Natural killer cell (primary cell): Measurements from ENCODE around the gene CAPN13. TPM values are rescaled to one million over a fixed set of nuclear protein-coding genes. Genes with fewer than 3 reads are reported as not detected.

Source experiments
- ATAC-seq, 3 donors: fragments of 150-1000 bp in 2 of 3; fragments of 200-7000 bp in 1 of 3; cut with Tn5 transposase; 1 replicate in 1 of 3; 2 replicates in 2 of 3; pipeline ENCODE4 v1.10.0; 2021; ENCODE audit warnings: mild to moderate bottlenecking in 2 of 3, moderate library complexity in 2 of 3
- DNase-seq, 2 donors: peaks; one replicate each; pipeline versions ENCODE4 v3.0.0 to v3.0.0-alpha.2; 2013 to 2021; ENCODE audit warnings: mixed read lengths in 1 of 2
- H3K27ac ChIP-seq: one replicate; pipeline ENCODE4 v1.5.1; 2013; ENCODE audit warnings: mild to moderate bottlenecking, low read length
- H3K27me3 ChIP-seq: one replicate; pipeline ENCODE4 v1.6.1; 2013; ENCODE audit warnings: low read length; ENCODE audit not compliant: control insufficient read depth, insufficient read depth
- H3K36me3 ChIP-seq: one replicate; pipeline ENCODE4 v1.6.1; 2013; ENCODE audit warnings: low read length; ENCODE audit not compliant: control insufficient read depth, insufficient read depth
- H3K4me1 ChIP-seq: one replicate; pipeline ENCODE4 v1.6.1; 2013; ENCODE audit warnings: low read length; ENCODE audit not compliant: control insufficient read depth, insufficient read depth
- H3K4me3 ChIP-seq: one replicate; pipeline ENCODE4 v1.5.1; 2013; ENCODE audit warnings: low read length
- H3K9me3 ChIP-seq: one replicate; pipeline ENCODE4 v1.6.1; 2013; ENCODE audit warnings: low read length; ENCODE audit not compliant: control insufficient read depth, insufficient read depth
- H3K27ac Mint-ChIP-seq, 2 donors: one replicate each; pipeline ENCODE4 v1.8.0; 2022; ENCODE audit warnings: mild to moderate bottlenecking in 2 of 2, mixed read lengths in 2 of 2, moderate library complexity in 1 of 2
- H3K27me3 Mint-ChIP-seq, 2 donors: one replicate each; pipeline ENCODE4 v1.8.0; 2022; ENCODE audit warnings: low read depth in 2 of 2, mixed read lengths in 2 of 2
- H3K36me3 Mint-ChIP-seq: one replicate; pipeline ENCODE4 v1.8.0; 2022; ENCODE audit warnings: mixed read lengths
- H3K4me1 Mint-ChIP-seq, 2 donors: one replicate each; pipeline ENCODE4 v1.8.0; 2022; ENCODE audit warnings: mixed read lengths in 2 of 2
- H3K4me3 Mint-ChIP-seq: one replicate; pipeline ENCODE4 v1.8.0; 2022; ENCODE audit warnings: mild to moderate bottlenecking, moderate library complexity, mixed read lengths
- H3K9me3 Mint-ChIP-seq, 2 donors: one replicate each; pipeline ENCODE4 v1.8.0; 2022; ENCODE audit warnings: mixed read lengths in 2 of 2
- WGBS: methylation state at CpG from one replicate; pipeline ENCODE4 v1.1.7; 2013; ENCODE audit warnings: missing lambda C conversion rate; ENCODE audit not compliant: insufficient coverage; 5-methylcytosine and 5-hydroxymethylcytosine counted together
- intact Hi-C: fragments of 100-400 bp; cut with micrococcal nuclease; formaldehyde crosslinking; loops from one replicate; pipeline ENCODE4 v1.14.2; 2022
- total RNA-seq, 4 donors: library from RNA; stranded (reverse); fragments of 120-200 nt in 1 of 4; gene quantifications; one replicate each; pipeline versions ENCODE4 v1.2.3 to v1.2.4, GENCODE V29; 2013 to 2022
- TF ChIP-seq, protein P1 (sequence below): fragments of 200-600 bp; IDR thresholded peaks from one replicate; pipeline ENCODE4 v1.8.0; 2022; ENCODE audit warnings: antibody characterized with exemption

Gene CAPN13
- total RNA-seq, 3 donors from 2014 or later (not counting 1 experiment from before 2014, with no cell fraction given): not detected

DNA sequence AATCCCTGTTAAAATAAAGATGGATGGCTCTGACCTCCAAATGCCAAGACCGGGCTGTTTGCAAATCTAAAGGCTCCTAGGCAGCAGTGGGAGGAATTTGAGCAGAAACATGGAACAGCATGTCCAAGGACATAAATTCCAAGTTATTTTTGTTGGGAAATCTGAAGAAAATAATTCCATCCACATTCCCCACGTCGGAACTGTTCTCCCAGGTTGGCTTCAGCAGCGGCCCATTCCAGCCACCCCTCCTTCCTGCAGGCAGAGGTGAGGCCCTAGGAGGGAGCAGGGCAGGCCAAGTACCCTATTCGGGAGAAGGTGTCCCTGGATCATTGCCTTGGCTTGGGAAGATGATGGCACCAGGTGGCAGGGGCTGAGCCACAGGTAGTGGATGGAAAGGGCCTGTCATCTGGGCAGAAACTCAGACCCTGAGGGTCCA is 117.1 kb downstream of the CAPN13 start:
- no peak overlapping the region for H3K4me3 Mint-ChIP-seq
- ATAC-seq (no peak), DNase-seq (no peak)
- H3K4me1 Mint-ChIP-seq: peaks cover 0 to 8% of the 10 kb centered on the region in 2 donors
- H3K27me3 ChIP-seq: no peaks in the 10 kb centered on the region
- H3K9me3 Mint-ChIP-seq: no peaks in the 10 kb centered on the region
- no peaks in the 10 kb centered on the region for H3K4me1 ChIP-seq
- H3K27me3 Mint-ChIP-seq: peaks cover 3 to 5% of the 10 kb centered on the region in 2 donors
- H3K27ac Mint-ChIP-seq: no peak overlapping the region
- H3K36me3 ChIP-seq: no peaks in the 10 kb centered on the region
- H3K4me3 ChIP-seq: no peak overlapping the region
- no peak overlapping the region for H3K27ac ChIP-seq
- TF ChIP-seq, protein P1, sequence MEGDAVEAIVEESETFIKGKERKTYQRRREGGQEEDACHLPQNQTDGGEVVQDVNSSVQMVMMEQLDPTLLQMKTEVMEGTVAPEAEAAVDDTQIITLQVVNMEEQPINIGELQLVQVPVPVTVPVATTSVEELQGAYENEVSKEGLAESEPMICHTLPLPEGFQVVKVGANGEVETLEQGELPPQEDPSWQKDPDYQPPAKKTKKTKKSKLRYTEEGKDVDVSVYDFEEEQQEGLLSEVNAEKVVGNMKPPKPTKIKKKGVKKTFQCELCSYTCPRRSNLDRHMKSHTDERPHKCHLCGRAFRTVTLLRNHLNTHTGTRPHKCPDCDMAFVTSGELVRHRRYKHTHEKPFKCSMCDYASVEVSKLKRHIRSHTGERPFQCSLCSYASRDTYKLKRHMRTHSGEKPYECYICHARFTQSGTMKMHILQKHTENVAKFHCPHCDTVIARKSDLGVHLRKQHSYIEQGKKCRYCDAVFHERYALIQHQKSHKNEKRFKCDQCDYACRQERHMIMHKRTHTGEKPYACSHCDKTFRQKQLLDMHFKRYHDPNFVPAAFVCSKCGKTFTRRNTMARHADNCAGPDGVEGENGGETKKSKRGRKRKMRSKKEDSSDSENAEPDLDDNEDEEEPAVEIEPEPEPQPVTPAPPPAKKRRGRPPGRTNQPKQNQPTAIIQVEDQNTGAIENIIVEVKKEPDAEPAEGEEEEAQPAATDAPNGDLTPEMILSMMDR: no peak
- intact Hi-C loops: no loop called here
- H3K36me3 Mint-ChIP-seq: no peaks in the 10 kb centered on the region
- no peaks in the 10 kb centered on the region for H3K9me3 ChIP-seq
- WGBS: 90% methylated on average over 5 of the region's 5 CpGs

DNA sequence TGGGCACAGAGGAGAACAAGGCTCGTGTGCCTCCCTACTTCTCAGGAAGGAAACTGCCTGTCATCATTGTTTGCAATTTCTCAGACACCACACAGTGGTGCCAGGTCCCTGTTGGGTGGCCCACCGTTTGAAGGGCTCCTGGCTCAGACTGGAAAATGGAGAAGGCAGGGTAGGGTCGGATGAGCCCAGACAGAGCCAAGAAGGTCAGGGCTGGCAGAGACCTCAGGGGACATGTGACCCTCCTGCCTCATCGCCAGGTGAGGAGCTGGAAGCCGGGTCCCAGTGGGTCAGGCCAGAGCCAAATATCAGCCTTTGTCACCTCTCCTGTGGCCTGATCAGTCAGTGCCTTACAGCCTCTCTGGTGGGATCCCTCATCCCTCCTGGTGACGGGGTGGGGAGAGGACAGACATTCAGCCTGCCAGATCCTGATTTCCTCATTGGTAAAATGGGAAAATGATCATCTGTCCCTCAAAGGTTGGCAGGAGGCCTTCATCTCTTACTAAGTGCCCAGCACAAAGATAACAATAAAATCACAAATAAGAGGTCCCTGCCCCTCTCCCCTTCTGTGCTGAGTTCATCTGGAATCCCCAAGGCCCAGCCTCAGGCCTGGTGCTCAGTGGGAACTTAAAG is 117.6 kb downstream of the CAPN13 start:
- DNase-seq: no peak
- TF ChIP-seq, protein P1: no peak
- Histone ChIP-seq H3K4me3 (no peak overlapping the region), H3K27me3 (no peaks in the 10 kb centered on the region), H3K4me1 (no peaks in the 10 kb centered on the region), H3K9me3 (no peaks in the 10 kb centered on the region), H3K27ac (no peak overlapping the region), H3K36me3 (no peaks in the 10 kb centered on the region)
- peaks cover 0 to 8% of the 10 kb centered on the region in 2 donors for H3K4me1 Mint-ChIP-seq
- intact Hi-C loops: no loop called here
- no peaks in the 10 kb centered on the region for H3K36me3 Mint-ChIP-seq
- ATAC-seq: no peak
- H3K27me3 Mint-ChIP-seq: no peaks in the 10 kb centered on the region
- no peak overlapping the region for H3K4me3 Mint-ChIP-seq
- no peaks in the 10 kb centered on the region for H3K9me3 Mint-ChIP-seq
- WGBS: 72% methylated on average over 6 of the region's 6 CpGs
- H3K27ac Mint-ChIP-seq: no peak overlapping the region

DNA sequence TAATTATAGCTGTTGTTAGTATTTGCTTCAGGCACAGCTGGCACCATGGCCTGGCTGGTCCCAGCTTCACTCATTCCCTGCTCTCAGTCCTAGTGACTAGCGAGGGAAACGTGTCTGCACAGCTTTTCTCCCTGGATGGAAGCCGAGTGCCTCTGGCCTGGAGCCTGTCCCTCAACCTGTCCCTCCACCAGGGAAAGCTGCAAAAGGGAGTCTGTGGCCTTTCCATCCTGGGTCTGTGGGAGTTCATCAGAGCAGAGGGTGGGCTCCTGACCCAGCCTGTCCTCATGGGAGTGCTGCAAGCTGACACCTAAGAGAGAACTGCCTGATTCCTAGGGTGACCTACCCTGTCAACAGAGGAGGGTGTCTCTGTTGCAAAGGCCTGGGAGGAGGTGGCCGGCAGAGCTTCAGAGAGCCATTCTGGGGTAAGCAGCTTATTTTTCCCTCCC is 118.3 kb downstream of the CAPN13 start:
- TF ChIP-seq, protein P1: no peak
- H3K4me1 Mint-ChIP-seq: peaks cover 0 to 8% of the 10 kb centered on the region in 2 donors
- Histone ChIP-seq H3K9me3 (no peaks in the 10 kb centered on the region), H3K27ac (no peak overlapping the region), H3K4me3 (no peak overlapping the region), H3K4me1 (no peaks in the 10 kb centered on the region), H3K36me3 (no peaks in the 10 kb centered on the region), H3K27me3 (no peaks in the 10 kb centered on the region)
- no peak overlapping the region for H3K4me3 Mint-ChIP-seq
- intact Hi-C loops: no loop called here
- H3K36me3 Mint-ChIP-seq: no peaks in the 10 kb centered on the region
- no peaks in the 10 kb centered on the region for H3K9me3 Mint-ChIP-seq
- 90% methylated on average over 4 of the region's 4 CpGs for WGBS
- H3K27me3 Mint-ChIP-seq: no peaks in the 10 kb centered on the region
- no peak overlapping the region for H3K27ac Mint-ChIP-seq
- DNase-seq: no peak
- no peak for ATAC-seq

DNA sequence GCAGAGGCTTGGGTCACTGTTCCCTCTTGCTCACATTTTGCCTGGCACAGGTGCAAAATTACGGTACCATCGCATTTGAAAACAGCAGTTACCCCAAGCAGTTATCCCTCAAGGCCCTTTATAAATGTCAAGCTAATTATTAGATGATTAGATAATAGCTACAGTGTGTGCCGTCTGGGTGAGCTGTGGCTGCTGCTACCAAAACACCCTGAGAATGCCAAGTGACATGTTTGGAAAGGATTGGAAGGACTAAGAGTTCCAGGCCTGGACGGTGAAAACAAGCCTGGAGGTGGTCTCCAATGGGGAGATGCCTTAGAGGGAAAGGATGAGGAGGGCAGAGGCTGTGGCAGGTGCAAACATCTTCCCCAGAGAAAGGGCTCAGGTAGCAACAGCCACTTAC is 120.6 kb downstream of the CAPN13 start:
- no peaks in the 10 kb centered on the region for H3K36me3 ChIP-seq
- H3K4me3 ChIP-seq: no peak overlapping the region
- ATAC-seq (no peak), DNase-seq (no peak)
- no peaks in the 10 kb centered on the region for H3K4me1 ChIP-seq
- no peaks in the 10 kb centered on the region for H3K9me3 ChIP-seq
- no peaks in the 10 kb centered on the region for H3K9me3 Mint-ChIP-seq
- intact Hi-C loops: no loop called here
- no peaks in the 10 kb centered on the region for H3K27me3 ChIP-seq
- H3K4me3 Mint-ChIP-seq: no peak overlapping the region
- no peak overlapping the region for H3K27ac ChIP-seq
- H3K27me3 Mint-ChIP-seq: peaks cover 0 to 3% of the 10 kb centered on the region in 2 donors
- no peaks in the 10 kb centered on the region for H3K4me1 Mint-ChIP-seq
- H3K36me3 Mint-ChIP-seq: no peaks in the 10 kb centered on the region
- H3K27ac Mint-ChIP-seq: no peak overlapping the region
- TF ChIP-seq, protein P1: no peak
- 86% methylated on average over 4 of the region's 4 CpGs for WGBS
